D341Med (cell line): Measurements from ENCODE around the gene CES4A.
"Not testable (repeated sequence)": the region's sequence is repeated elsewhere in the genome, so short reads cannot be mapped to it uniquely, and the experiment has no call there.

Source experiments
- DNase-seq: peaks from one replicate; pipeline ENCODE4 v3.0.0; 2012; ENCODE audit warnings: low spot score

CES4A gene

DNA sequence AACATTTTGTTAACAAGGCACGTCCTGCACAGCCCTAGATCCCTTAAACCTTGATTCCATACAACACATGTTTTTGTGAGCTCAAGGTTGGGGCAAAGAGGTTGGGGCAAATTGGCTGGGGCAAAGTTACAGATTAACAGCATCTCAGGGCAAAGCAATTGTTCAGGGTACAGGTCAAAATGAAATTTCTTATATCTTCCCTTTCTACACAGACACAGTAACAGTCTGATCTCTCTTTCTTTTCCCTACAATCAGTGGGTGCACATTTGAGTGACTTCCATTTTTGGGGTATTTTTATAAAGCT, 32.3 kb upstream of the CES4A start:
- DNase-seq: not testable (repeated sequence)

DNA sequence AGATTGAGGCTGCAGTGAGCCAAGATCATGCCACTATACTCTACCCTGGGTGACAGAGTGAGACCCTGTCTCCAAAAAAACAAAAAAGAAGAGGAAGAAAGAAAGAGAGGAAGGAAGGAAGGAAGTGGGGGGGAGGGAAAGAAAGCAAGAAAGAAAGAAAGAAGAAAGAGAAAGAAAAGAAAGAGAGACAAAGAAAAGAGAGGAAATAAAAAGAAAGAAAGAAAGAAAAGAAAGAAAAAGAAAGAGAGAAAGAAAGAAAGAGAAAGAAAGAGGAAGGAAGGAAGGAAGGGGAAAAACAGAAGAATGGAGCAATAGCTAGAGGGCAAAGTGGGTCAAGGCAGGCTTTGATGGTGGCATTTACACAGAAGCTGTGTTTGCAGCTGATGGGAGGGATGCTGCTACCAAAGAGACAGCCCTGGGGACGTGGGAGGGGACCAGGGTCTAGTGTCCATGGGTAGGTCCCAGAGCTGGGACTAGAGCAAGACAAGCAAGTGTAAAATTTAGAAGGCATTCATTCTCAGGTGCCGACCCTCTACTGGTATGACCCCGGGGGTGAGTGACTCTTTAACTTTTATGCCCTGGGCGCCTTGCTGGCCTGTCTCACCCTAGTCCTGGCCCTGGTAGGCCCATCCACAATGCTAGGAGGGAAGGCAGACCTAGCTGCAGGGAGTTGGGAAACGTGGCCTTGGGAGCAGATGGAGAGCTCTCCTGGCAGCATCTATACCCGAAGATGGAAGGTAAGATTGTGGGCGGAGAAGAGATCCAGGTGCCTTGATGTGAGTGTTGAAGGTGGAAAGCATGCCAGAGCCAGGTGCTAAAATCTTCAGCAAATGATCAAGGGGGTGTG, 29.3 kb upstream of the CES4A start:
- no peak for DNase-seq

DNA sequence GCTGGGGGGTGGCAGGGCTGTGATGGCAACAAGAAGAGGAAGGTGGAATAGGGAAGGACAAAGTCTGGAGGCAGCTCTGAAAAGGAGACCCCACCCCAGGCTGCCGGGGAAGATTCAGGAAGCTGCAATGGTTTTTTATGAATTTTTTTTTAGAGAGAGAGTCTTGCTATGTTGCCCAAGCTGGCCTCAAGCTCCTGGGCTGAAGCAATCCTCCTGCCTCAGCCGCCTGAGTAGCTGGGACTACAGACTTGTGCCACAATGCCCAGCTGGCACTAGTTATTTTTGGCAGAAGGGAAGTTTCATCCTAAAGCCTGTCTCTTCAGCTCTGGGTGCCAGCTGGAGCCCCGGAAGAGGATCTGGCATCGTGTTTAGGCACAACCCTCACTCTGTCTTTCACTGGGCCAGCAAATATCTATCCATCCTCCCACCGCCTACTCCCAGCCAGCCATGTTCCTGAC, 28.7 kb upstream of the CES4A start:
- DNase-seq: no peak

DNA sequence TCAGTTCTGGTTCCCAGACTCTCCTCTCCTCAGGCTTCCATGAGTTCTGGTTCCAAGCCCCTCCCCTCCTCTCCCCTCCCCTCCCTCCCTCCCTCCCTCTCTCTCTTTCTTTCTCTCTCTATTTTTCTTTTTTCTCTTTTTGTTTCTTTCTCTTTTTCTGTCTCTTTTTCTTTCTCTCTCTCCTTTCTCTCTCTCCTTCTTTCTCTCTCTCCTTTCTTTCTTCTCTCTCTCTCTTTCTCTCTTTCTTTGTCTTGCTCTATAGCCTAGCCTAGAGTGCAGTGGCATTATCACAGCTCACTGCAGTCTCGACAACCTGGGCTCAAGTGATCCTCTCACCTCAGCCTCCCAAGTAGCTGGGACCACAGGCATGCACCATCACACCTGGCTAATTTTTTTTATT, 28.1 kb upstream of the CES4A start:
- DNase-seq: no peak

DNA sequence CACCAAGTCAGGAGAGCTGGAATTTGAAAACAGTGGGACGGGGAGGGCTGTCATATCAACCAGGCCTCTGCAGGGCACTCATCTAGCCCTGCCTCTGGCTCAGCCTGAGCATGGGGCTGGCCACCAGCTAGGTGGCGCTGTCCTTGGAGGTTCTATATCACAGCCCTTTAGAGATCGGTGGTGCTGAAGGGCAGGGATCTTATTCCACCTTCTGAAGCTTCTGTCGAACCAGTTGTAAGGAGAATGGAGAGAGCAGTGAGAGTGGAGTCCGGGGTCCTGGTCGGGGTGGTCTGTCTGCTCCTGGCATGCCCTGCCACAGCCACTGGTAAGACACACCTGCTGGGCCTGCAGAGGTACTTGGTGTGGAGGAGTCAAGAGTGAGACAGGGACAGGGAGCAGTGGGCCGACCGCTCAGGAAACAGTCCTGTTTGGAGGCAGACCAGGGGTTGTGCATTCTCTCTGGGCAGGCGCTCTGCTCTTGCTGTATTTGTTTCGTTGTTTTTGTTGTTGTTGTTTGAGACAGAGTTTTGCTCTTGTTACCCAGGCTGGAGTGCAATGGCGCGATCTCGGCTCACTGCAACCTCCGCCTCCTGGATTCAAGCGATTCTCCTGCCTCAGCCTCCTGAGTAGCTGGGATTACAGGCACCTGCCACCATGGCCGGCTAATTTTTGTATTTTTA, 27.2 kb upstream of the CES4A start, which contains the start of gene CES3:
TSS of gene CES3 (plus strand) at position 202 of the 680 bp plus-strand sequence. CDS start at position 244, 42 bp downstream.
- peak; percentile 86 for DNase-seq

- peak; percentile 76 for DNase-seq
Observed at GRCh38 chr16:66961914-66962313, 26.5 kb upstream of the CES4A start.

DNA sequence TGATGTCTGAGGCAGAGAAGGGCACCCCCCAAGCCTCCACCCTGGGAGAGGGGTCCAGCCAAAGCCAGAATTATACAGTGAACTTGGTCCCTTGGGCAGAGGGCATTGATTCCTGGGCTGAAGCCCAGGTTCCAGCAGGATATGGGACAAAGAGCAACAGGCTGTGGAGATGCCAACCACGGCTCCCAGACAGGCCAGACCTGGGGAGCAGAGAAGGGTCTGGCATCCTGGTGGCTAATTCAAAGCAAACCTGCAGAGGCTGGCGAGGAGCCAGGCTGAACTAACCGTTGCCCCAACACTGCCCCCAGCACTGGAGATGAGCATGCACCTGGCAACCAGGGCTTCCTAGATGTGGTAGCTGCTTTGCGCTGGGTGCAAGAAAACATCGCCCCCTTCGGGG, 24.3 kb upstream of the CES4A start:
- DNase-seq: no peak

DNA sequence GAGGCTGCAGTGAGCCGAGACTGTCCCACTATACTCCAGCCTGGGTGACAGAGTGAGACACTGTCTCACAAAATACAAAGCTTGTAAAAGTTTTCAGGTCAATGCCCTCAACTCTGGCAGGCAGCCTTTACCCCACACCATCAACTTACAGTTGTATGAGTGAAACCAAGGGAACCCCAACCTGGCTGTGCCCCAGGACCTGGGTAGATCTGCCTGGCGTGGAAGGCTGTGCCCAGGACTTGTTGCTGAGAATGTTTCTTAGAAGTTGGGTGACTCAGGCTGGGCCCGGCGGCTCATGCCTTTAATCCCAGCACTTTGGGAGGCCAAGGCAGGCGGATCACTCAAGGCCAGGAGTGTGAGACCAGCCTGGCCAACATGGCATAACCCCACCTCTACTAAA, 19.5 kb upstream of the CES4A start:
- DNase-seq: no peak

GRCh38 chr16:66970775-66971720, 17.3 kb upstream of the CES4A start:
- no peak for DNase-seq

GRCh38 chr16:66972983-66973382, 15.4 kb upstream of the CES4A start:
- DNase-seq: no peak

- no peak for DNase-seq
Observed at GRCh38 chr16:66973716-66974115, 14.7 kb upstream of the CES4A start.

GRCh38 chr16:66974156-66974931, 14.0 kb upstream of the CES4A start:
- DNase-seq: not testable (repeated sequence)

- DNase-seq: not testable (repeated sequence)
Observed at GRCh38 chr16:66974932-66975246, 13.5 kb upstream of the CES4A start.

DNA sequence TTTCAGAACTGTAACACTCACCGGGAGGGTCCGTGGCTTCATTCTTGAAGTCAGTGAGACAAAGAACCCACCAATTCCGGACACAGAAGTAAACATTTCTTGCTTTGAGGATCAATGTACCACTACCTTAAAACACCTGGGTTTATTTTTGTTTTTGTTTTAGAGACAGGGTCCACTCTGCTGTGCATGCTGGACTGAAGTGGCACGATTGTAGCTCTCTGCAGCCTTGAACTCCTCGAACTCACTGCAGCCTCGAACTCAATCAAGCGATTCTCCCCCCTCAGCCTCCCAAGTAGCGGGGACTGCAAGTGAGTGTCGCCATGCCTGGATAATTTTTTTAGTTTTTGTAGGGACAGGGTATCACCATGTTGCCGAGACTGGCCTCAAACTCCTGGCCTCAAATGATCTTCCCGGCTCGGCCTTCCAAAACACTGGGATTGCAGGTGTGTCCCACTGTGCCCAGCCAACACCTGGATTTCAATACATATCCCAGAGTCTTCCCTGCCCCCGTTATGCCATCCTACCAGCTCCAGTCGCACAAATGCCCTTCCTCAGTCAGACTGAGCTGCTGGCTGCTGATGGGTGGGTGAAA, 13.0 kb upstream of the CES4A start:
- no peak for DNase-seq

GRCh38 chr16:66976746-66977145, 11.6 kb upstream of the CES4A start:
- DNase-seq: no peak

GRCh38 chr16:66977341-66978113, 10.9 kb upstream of the CES4A start:
- peak; percentile 88 for DNase-seq

GRCh38 chr16:66979011-66979717, 9.2 kb upstream of the CES4A start:
- no peak for DNase-seq

- DNase-seq: no peak
Observed at GRCh38 chr16:66983033-66983432, 5.4 kb upstream of the CES4A start.

GRCh38 chr16:66984892-66985311, 3.5 kb upstream of the CES4A start:
- no peak for DNase-seq

DNA sequence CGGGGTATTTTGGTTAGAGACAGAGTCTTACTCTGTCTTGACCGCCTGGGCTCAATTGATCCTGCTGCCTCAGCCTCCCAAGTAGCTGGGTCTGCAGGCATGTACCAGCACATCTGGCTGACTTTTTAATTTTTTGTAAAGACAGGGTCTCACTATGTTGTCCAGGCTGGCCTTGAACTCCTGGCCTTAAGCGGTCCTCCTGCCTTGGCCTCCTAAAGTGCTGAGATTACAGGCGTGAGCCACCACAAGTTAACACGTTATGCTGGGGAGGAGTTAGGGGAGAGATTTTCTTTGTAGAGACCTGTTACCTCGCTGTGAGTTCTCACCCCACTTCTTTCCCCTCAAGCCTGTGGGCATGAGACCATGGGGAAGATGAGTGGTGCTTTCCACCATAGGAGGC, 1.8 kb upstream of the CES4A start:
- no peak for DNase-seq
